Thyroid gland (tissue), 4 donors: ENCODE data around the gene SLC29A3. TPM values are rescaled to one million over a fixed set of nuclear protein-coding genes. Genes with fewer than 3 reads are reported as not detected.
"Not testable (repeated sequence)": the region's sequence is repeated elsewhere in the genome, so short reads cannot be mapped to it uniquely, and the experiment has no call there.

Experiments used
- DNase-seq, 2 donors: peaks; one replicate each; pipeline ENCODE4 v3.0.0-alpha.2; 2019
- H3K27ac ChIP-seq, 3 donors: fragments of 200-600 bp; sonication (generic); 1 replicate in 2 of 3; 2 replicates in 1 of 3; pipeline ENCODE4 v1.5.1; 2016 to 2019; ENCODE audit warnings: mild to moderate bottlenecking in 1 of 3, moderate library complexity in 1 of 3
- H3K27me3 ChIP-seq: fragments of 200-600 bp; sonication (generic); one replicate; pipeline ENCODE4 v1.5.1; 2019
- H3K36me3 ChIP-seq, 2 donors: fragments of 200-600 bp; sonication (generic); one replicate each; pipeline ENCODE4 v1.5.1; 2016 to 2019
- H3K4me1 ChIP-seq, 2 donors: fragments of 200-600 bp; sonication (generic); one replicate each; pipeline ENCODE4 v1.5.1; 2017 to 2019
- H3K4me3 ChIP-seq, 3 donors: fragments of 200-600 bp; sonication (generic); replicated peaks in 1 of 3; 1 replicate in 2 of 3; 2 replicates in 1 of 3; pipeline ENCODE4 v1.5.1; 2016; ENCODE audit warnings: mild to moderate bottlenecking in 1 of 3
- H3K9me3 ChIP-seq: fragments of 200-600 bp; sonication (generic); one replicate; pipeline ENCODE4 v1.5.1; 2017
- CTCF ChIP-seq, 6 experiments: fragments of 200-600 bp in 3 of 6; fragments of 450-650 bp in 3 of 6; sonication (generic) in 3 of 6; IDR thresholded peaks; one replicate each; pipeline ENCODE4 v1.5.1; 2016 to 2019; ENCODE audit warnings: antibody characterized with exemption in 6 of 6, mild to moderate bottlenecking in 2 of 6, inconsistent platforms in 1 of 6, moderate library complexity in 1 of 6
- POLR2A ChIP-seq, 2 donors: fragments of 450-650 bp; IDR thresholded peaks; one replicate each; pipeline ENCODE4 v1.6.1; 2017; ENCODE audit warnings: antibody characterized with exemption in 2 of 2, mild to moderate bottlenecking in 2 of 2, moderate library complexity in 1 of 2
- WGBS, 2 donors: methylation state at CpG; one replicate each; pipeline ENCODE4 v1.1.5; 2017; 5-methylcytosine and 5-hydroxymethylcytosine counted together
- intact Hi-C: fragments of 100-400 bp; cut with DNase I; formaldehyde crosslinking; loops from one replicate; pipeline ENCODE4 v1.15.1; 2023
- total RNA-seq, 4 donors: library from RNA; depleted of rRNA; stranded (reverse); fragments of >200 nt; gene quantifications; one replicate each; pipeline ENCODE4 v1.2.3, GENCODE V29; 2016

The SLC29A3 gene
- total RNA-seq, 4 donors from 2014 or later = 5.1 to 8.2 (median 6.7) TPM

GRCh38 chr10:71296086-71296485 lies 23.0 kb upstream of the SLC29A3 start:
- no peaks in the 10 kb centered on the region for H3K36me3 ChIP-seq

GRCh38 chr10:71296811-71297210 lies 22.2 kb upstream of the SLC29A3 start:
- DNase-seq, H3K4me3 ChIP-seq, H3K9me3 ChIP-seq, H3K36me3 ChIP-seq, H3K27ac ChIP-seq, H3K27me3 ChIP-seq, intact Hi-C loops: not testable (repeated sequence)
- 92% methylated on average over 13 of the region's 13 CpGs for WGBS, 2 donors
- H3K4me1 ChIP-seq = peaks cover 0 to 22% of the 10 kb centered on the region in 2 donors

More at GRCh38 chr10:71296086-71296485, 23.0 kb upstream of the SLC29A3 start:
- intact Hi-C loops = no loop called here
- Histone ChIP-seq H3K9me3 (no peaks in the 10 kb centered on the region), H3K27ac (no peak overlapping the region), H3K4me1 (peaks cover 0 to 22% of the 10 kb centered on the region in 2 donors), H3K27me3 (no peaks in the 10 kb centered on the region), H3K4me3 (no peak overlapping the region)
- WGBS, 2 donors = 53 to 56% methylated on average over 5 of the region's 5 CpGs
- no peak for TF ChIP-seq POLR2A (IDR thresholded peaks at IDR 0.05)
- TF ChIP-seq CTCF (IDR thresholded peaks at IDR 0.05) = no peak
- no peak for DNase-seq

GRCh38 chr10:71297343-71297742 lies 21.7 kb upstream of the SLC29A3 start:
- Histone ChIP-seq H3K9me3 (no peaks in the 10 kb centered on the region), H3K27ac (no peak overlapping the region), H3K27me3 (no peaks in the 10 kb centered on the region), H3K4me1 (peaks cover 0 to 22% of the 10 kb centered on the region in 2 donors), H3K4me3 (no peak overlapping the region), H3K36me3 (no peaks in the 10 kb centered on the region)
- 92 to 94% methylated on average over 3 of the region's 3 CpGs for WGBS, 2 donors
- intact Hi-C loops = no loop called here
- DNase-seq = no peak
- TF ChIP-seq CTCF (IDR thresholded peaks at IDR 0.05) (no peak), POLR2A (IDR thresholded peaks at IDR 0.05) (no peak)

GRCh38 chr10:71299071-71299785 lies 19.8 kb upstream of the SLC29A3 start:
- Histone ChIP-seq H3K4me3 (no peak overlapping the region), H3K27me3 (no peaks in the 10 kb centered on the region), H3K9me3 (no peaks in the 10 kb centered on the region), H3K27ac (no peak overlapping the region), H3K4me1 (peaks cover 0 to 8% of the 10 kb centered on the region in 2 donors), H3K36me3 (no peaks in the 10 kb centered on the region)
- WGBS, 2 donors = 54 to 80% methylated on average over 9 to 13 of the region's 14 CpGs
- intact Hi-C loops = no loop called here
- no peak for DNase-seq
- no peak for TF ChIP-seq POLR2A (IDR thresholded peaks at IDR 0.05)
- TF ChIP-seq CTCF (IDR thresholded peaks at IDR 0.05) = no peak

GRCh38 chr10:71300555-71301370 lies 18.3 kb upstream of the SLC29A3 start:
- no peak for DNase-seq
- no peaks in the 10 kb centered on the region for H3K9me3 ChIP-seq
- intact Hi-C loops = no loop called here
- 20 to 79% methylated on average over 1 to 16 of the region's 16 CpGs for WGBS, 2 donors
- TF ChIP-seq POLR2A (IDR thresholded peaks at IDR 0.05) = no peak
- no peak for TF ChIP-seq CTCF (IDR thresholded peaks at IDR 0.05)
- H3K27ac ChIP-seq = no peak overlapping the region
- H3K4me3 ChIP-seq = no peak overlapping the region
- H3K36me3 ChIP-seq = no peaks in the 10 kb centered on the region
- no peaks in the 10 kb centered on the region for H3K4me1 ChIP-seq
- no peaks in the 10 kb centered on the region for H3K27me3 ChIP-seq
